ENCODE results near the gene LSR. TPM values are rescaled to one million over a fixed set of nuclear protein-coding genes. Genes with fewer than 3 reads are reported as not detected.

The LSR gene
- total RNA-seq, 2 donors from 2014 or later: 7.6 to 9.3 TPM

DNA sequence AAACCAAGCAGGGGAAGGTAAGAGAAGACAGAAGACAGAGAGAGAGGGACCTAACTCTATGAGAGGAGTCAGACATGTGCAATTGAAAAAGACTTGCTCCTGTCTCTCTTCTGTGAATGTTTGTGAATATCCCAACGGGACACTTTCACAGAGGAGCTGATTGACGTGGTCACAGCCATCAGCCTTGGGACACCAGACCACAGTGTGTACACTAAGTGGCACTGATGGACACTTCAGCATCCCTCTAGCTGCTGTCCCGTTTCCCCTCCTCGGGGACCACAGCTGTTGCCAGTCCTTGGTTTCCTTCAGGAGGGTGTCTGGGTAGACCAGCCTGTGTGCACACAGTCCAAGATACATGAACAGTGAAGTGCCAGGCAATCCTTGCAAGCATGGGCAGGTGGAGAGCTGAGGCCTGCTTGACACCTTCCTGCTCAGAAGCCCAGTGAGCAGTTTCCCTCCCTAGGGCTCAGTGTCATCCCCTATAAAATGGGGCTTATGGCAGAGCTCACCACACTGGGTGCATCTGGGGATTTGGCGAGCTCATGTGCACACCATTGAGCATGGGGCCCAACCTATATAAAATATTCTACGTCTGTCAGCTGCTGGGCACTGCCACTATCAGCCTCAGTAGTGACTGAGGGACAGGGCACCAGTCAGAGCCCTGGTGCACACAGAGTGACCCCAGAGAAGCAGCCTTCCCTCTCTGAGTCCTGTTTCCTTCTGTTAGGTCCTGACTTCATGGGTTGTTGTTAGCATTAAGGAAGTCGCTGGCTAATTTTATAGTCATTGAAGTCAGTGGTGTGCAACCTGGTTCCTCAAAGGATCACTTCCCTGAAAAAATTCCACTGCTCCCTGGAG is 15.7 kb downstream of the LSR start:
- Histone ChIP-seq H3K9me3 (no peaks in the 10 kb centered on the region), H3K27ac (no peak overlapping the region), H3K36me3 (no peaks in the 10 kb centered on the region), H3K4me3 (no peak overlapping the region), H3K4me1 (ENCODE audit: control insufficient read depth in 1 of 2, low read depth in 2 of 2) (peaks cover 15 to 22% of the 10 kb centered on the region in 2 donors), H3K27me3 (replicated peaks; ENCODE audit: insufficient read depth) (no peaks in the 10 kb centered on the region)
- TF ChIP-seq, protein P1, sequence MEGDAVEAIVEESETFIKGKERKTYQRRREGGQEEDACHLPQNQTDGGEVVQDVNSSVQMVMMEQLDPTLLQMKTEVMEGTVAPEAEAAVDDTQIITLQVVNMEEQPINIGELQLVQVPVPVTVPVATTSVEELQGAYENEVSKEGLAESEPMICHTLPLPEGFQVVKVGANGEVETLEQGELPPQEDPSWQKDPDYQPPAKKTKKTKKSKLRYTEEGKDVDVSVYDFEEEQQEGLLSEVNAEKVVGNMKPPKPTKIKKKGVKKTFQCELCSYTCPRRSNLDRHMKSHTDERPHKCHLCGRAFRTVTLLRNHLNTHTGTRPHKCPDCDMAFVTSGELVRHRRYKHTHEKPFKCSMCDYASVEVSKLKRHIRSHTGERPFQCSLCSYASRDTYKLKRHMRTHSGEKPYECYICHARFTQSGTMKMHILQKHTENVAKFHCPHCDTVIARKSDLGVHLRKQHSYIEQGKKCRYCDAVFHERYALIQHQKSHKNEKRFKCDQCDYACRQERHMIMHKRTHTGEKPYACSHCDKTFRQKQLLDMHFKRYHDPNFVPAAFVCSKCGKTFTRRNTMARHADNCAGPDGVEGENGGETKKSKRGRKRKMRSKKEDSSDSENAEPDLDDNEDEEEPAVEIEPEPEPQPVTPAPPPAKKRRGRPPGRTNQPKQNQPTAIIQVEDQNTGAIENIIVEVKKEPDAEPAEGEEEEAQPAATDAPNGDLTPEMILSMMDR (IDR thresholded peaks at IDR 0.05): no peak
- ATAC-seq (ENCODE audit: insufficient number of reproducible peaks, low FRiP score, low read depth): no peak
- DNase-seq (ENCODE audit: low spot score): no peak

DNA sequence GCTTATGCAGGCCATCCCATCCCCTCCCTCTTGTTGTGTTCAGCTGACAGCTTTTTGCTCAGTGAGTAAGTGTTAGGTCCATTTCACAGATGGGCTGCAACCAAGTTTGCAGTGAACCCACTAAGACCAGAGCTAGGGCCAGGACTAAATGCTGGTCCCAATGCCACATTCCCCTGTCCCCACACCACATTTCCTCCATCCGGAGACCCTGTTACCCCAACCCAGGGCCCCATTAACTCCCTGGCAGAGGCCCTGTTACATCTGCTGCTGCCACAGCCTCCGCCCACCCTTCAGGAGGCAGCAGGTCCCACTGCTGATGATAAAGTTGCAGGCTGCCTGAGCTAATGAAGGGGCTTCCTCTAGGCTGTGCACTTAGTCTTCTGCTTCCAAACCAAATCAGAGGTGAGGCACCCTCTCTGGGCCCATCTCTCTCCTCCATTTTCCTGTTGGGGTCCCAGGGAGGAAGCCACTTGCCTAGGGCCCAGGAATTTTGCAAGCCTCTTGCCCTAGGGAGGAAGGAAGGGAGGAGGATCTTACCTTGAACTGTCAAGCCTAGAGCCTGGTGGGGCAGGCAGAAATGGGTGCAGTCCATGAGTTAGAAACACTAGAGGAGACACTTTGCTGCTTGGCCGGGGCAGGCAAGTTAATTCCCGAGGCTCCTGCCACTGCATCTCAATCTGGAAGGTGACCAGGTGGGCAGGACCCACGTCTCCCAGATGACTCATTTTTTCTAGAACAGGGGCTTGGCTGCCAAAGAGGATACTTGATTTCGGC is 16.5 kb downstream of the LSR start:
- ATAC-seq (ENCODE audit: insufficient number of reproducible peaks, low FRiP score, low read depth): no peak
- no peak for DNase-seq (ENCODE audit: low spot score)
- H3K27me3 ChIP-seq (replicated peaks; ENCODE audit: insufficient read depth): no peaks in the 10 kb centered on the region
- no peaks in the 10 kb centered on the region for H3K36me3 ChIP-seq
- TF ChIP-seq, protein P1 (IDR thresholded peaks at IDR 0.05): no peak
- H3K4me3 ChIP-seq: no peak overlapping the region
- peak overlapping the region in 1 of 2 donors; percentile 1 for H3K27ac ChIP-seq
- H3K9me3 ChIP-seq: no peaks in the 10 kb centered on the region
- peaks cover 20 to 29% of the 10 kb centered on the region in 2 donors for H3K4me1 ChIP-seq (ENCODE audit: control insufficient read depth in 1 of 2, low read depth in 2 of 2)

DNA sequence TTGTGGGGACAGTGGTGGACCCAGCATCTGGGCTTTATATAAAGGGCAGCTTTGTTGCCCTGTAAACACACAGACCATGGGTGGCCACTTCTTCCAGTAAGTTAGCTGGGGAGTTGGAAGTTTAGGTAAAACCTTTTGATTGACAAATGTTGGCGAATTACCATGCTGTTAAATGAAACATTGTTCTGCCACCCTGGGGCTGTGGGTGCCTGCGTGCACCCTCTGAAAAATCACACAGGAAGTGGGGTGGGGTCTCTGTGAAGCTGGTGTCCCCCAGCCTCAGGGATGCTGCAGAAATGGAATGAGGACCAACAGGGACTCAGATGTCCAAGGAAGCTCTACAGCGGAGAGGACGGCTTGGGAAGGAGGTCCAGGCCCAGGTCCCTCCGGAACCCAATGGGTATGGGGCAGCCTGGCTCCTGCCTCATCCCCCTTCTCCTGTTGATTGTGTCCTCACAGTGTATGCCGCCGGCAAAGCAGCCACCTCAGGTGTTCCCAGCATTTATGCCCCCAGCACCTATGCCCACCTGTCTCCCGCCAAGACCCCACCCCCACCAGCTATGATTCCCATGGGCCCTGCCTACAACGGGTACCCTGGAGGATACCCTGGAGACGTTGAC is 17.2 kb downstream of the LSR start:
- Histone ChIP-seq H3K4me1 (ENCODE audit: control insufficient read depth in 1 of 2, low read depth in 2 of 2) (peaks cover 21 to 33% of the 10 kb centered on the region in 2 donors), H3K27ac (peak overlapping the region; percentile 1 to 87)
- ATAC-seq (ENCODE audit: insufficient number of reproducible peaks, low FRiP score, low read depth): no peak

DNA sequence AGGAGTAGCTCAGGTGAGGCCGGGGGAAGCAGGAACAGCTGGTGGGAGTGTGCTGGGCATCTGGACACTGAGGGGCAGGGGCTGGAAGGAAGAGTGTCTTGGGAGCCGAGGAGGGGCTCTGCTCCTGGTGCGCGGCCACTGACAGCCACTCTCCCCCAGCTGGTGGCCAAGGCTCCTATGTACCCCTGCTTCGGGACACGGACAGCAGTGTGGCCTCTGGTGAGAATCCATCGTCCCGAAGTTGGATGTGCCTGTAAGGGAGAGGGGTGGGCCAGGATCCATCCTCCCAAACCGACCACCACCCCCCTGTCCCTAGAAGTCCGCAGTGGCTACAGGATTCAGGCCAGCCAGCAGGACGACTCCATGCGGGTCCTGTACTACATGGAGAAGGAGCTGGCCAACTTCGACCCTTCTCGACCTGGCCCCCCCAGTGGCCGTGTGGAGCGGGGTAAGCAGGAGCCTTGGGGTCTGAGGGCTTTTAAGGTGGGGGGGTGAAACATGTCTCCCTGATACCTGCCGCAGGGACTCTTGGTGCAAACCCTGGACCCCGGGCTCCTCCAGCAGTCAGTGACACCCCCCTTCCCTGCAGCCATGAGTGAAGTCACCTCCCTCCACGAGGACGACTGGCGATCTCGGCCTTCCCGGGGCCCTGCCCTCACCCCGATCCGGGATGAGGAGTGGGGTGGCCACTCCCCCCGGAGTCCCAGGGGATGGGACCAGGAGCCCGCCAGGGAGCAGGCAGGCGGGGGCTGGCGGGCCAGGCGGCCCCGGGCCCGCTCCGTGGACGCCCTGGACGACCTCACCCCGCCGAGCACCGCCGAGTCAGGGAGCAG is 17.9 kb downstream of the LSR start:
- Histone ChIP-seq H3K36me3 (peaks cover 11% of the 10 kb centered on the region), H3K9me3 (no peaks in the 10 kb centered on the region), H3K4me1 (ENCODE audit: control insufficient read depth in 1 of 2, low read depth in 2 of 2) (peaks cover 21 to 33% of the 10 kb centered on the region in 2 donors), H3K27me3 (replicated peaks; ENCODE audit: insufficient read depth) (no peaks in the 10 kb centered on the region), H3K4me3 (peak overlapping the region; percentile 100), H3K27ac (peak overlapping the region; percentile 87 to 99)
- ATAC-seq (ENCODE audit: insufficient number of reproducible peaks, low FRiP score, low read depth): no peak
- TF ChIP-seq, protein P1 (IDR thresholded peaks at IDR 0.05): no peak
- no peak for DNase-seq (ENCODE audit: low spot score)

More for the DNA sequence above, 17.2 kb downstream of the LSR start:
- H3K27me3 ChIP-seq (replicated peaks; ENCODE audit: insufficient read depth): no peaks in the 10 kb centered on the region
- H3K9me3 ChIP-seq: no peaks in the 10 kb centered on the region
- no peak overlapping the region for H3K4me3 ChIP-seq
- peaks cover 5% of the 10 kb centered on the region for H3K36me3 ChIP-seq
- DNase-seq (ENCODE audit: low spot score): no peak
- TF ChIP-seq, protein P1 (IDR thresholded peaks at IDR 0.05): no peak
